ENCODE results near the gene COG5. TPM values are rescaled to one million over a fixed set of nuclear protein-coding genes. Genes with fewer than 3 reads are reported as not detected.

COG5 gene
- total and polyA plus RNA-seq, 2 of the 8 experiments (the other 6 are each of a cell fraction or from before 2014, with no cell fraction given): 10.5 to 28.1 TPM

DNA sequence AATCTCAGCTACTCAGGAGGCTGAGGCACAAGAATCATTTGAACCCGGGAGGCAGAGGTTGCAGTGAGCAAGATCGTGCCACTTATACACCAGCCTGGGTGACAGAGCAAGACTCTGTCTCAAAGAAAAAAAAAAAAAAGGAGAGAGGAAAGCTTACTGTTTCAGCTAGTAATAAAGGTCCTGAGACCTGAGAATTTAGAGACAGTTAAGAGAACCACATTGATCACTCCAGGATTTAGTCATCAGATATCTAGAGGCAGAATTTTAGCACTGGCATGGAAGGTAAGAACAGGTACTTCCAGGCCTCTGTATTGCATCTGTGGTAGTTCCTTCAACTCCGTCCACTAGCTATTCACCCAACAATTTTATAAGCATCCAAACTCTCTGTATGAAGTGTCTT is 7.8 kb downstream of the COG5 start:
- no peaks in the 10 kb centered on the region for H3K9me3 ChIP-seq (ENCODE audit: insufficient read depth in 2 of 2, low read depth in 1 of 2, low read length in 1 of 2)
- CTCF ChIA-PET (ENCODE audit: partially characterized antibody): interaction anchor here (0.8 kb wide), 1 partner anchor 24 kb away, joined by 4 read pairs; no protein-coding TSS in a partner anchor
- no peak overlapping the region for H3K4me2 ChIP-seq (ENCODE audit: insufficient read depth in 1 of 2, low read depth in 2 of 2, low read length in 2 of 2)
- no peak overlapping the region for H3K23ac ChIP-seq (ENCODE audit: insufficient read length)
- H4K91ac ChIP-seq (replicated peaks; ENCODE audit: insufficient read length, low read length): no peak overlapping the region
- H2BK5ac ChIP-seq (ENCODE audit: low read depth, low read length): no peak overlapping the region
- H4K5ac ChIP-seq (ENCODE audit: insufficient read length, low read depth, low read length): no peak overlapping the region
- POLR2A ChIA-PET (ENCODE audit: partially characterized antibody): interaction anchor here (0.6 to 1.3 kb wide), 3 partner anchors 8 to 187 kb away, joined by 3 to 4 read pairs (median 3); partner anchors contain the start of genes COG5 and DUS4L
- no peak overlapping the region for H3K4ac ChIP-seq (replicated peaks; ENCODE audit: insufficient read length, low read depth, low read length)
- no peak overlapping the region for H3K4me3 ChIP-seq (ENCODE audit: extremely low read depth in 1 of 4, insufficient read depth in 2 of 4, low read depth in 3 of 4, low read length in 4 of 4)
- 0 out of 2 replicates have a peak, but pooled peaks cover 3% of the 10 kb centered on the region for H3K79me1 ChIP-seq (ENCODE audit: low read depth, low read length)
- H3K23me2 ChIP-seq (ENCODE audit: low read depth, low read length): no peaks in the 10 kb centered on the region
- no peaks in the 10 kb centered on the region for H3K4me1 ChIP-seq (replicated peaks in 1 of 4; ENCODE audit: control insufficient read depth in 3 of 4, insufficient read depth in 4 of 4, low read length in 3 of 4)
- H4K8ac ChIP-seq (ENCODE audit: extremely low read depth, insufficient read depth, low read length): no peak overlapping the region
- no peak overlapping the region for H2BK20ac ChIP-seq (ENCODE audit: low read length)
- H2BK120ac ChIP-seq (replicated peaks; ENCODE audit: low read depth, low read length): no peak overlapping the region
- no peak for DNase-seq (ENCODE audit: low read depth in 1 of 2, low spot score in 2 of 2)
- no peak overlapping the region for H2AK5ac ChIP-seq (ENCODE audit: low read depth, low read length)
- H3K14ac ChIP-seq (ENCODE audit: insufficient read length): no peak overlapping the region
- no peaks in the 10 kb centered on the region for H3K27me3 ChIP-seq (replicated peaks in 1 of 4; ENCODE audit: control insufficient read depth in 3 of 4, extremely low read depth in 1 of 4, insufficient read depth in 3 of 4, low read length in 3 of 4)
- no peak overlapping the region for H3K56ac ChIP-seq (replicated peaks; ENCODE audit: insufficient read length, low read depth, low read length)
- H3K79me2 ChIP-seq (ENCODE audit: control insufficient read depth in 1 of 2, insufficient read depth in 2 of 2, low read length in 2 of 2): peaks cover 0 to 32% of the 10 kb centered on the region in 2 experiments; a peak in 2 of 4 replicates
- no peak overlapping the region for H2BK15ac ChIP-seq (ENCODE audit: low read length)
- H3K9ac ChIP-seq (replicated peaks in 1 of 4; ENCODE audit: extremely low read depth in 1 of 4, low read depth in 3 of 4, low read length in 3 of 4): no peak overlapping the region
- H3K18ac ChIP-seq (ENCODE audit: extremely low read depth, low read length): no peak overlapping the region
- peaks cover 0 to 27% (median 3%) of the 10 kb centered on the region in 4 experiments; a peak in 4 of 8 replicates for H3K36me3 ChIP-seq (ENCODE audit: control insufficient read depth in 2 of 4, insufficient read depth in 4 of 4, low read length in 3 of 4)
- WGBS, 2 experiments (ENCODE audit: extremely low coverage in 1 of 2, insufficient coverage in 1 of 2, insufficient read length in 1 of 2, insufficient replicate concordance in 2 of 2, low coverage in 1 of 2, low lambda C conversion rate in 2 of 2, missing lambda C conversion rate in 1 of 2): 95% methylated on average over 3 of the region's 3 CpGs; no CpG with 5 or more reads in 1 of the 2 experiments
- no peak overlapping the region for H2AFZ ChIP-seq (ENCODE audit: low read length)
- no peak overlapping the region for H3K27ac ChIP-seq (ENCODE audit: low read depth, low read length)
- H4K20me1 ChIP-seq (replicated peaks in 1 of 2; ENCODE audit: control insufficient read depth in 1 of 2, insufficient read depth in 2 of 2, low read length in 2 of 2): peaks cover 0 to 3% of the 10 kb centered on the region in 2 experiments
- FAIRE-seq: no peak
- H2BK12ac ChIP-seq (ENCODE audit: low read depth, low read length): no peak overlapping the region
- TF ChIP-seq SP4 (IDR thresholded peaks at IDR 0.05; ENCODE audit: low read length): no peak
- no peak for TF ChIP-seq ATF3 (IDR thresholded peaks at IDR 0.05; ENCODE audit: insufficient read depth, low read depth, low read length)
- TF ChIP-seq SUZ12 (IDR thresholded peaks at IDR 0.05; ENCODE audit: low read length): no peak
- no peak for TF ChIP-seq RXRA (IDR thresholded peaks at IDR 0.05; ENCODE audit: insufficient read depth, low read depth, low read length)
- no peak for TF ChIP-seq RNF2 (IDR thresholded peaks at IDR 0.05; ENCODE audit: borderline replicate concordance, low read depth, low read length, missing control alignments, poor library complexity, severe bottlenecking)
- no peak for TF ChIP-seq KDM1A (IDR thresholded peaks at IDR 0.05; ENCODE audit: borderline replicate concordance, low read length)
- no peak for TF ChIP-seq SP1 (IDR thresholded peaks at IDR 0.05; ENCODE audit: low read depth, low read length)
- TF ChIP-seq POLR2AphosphoS5 (IDR thresholded peaks at IDR 0.05; ENCODE audit: low read depth, low read length): no peak
- TF ChIP-seq, protein P1, sequence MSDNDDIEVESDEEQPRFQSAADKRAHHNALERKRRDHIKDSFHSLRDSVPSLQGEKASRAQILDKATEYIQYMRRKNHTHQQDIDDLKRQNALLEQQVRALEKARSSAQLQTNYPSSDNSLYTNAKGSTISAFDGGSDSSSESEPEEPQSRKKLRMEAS (IDR thresholded peaks at IDR 0.05): no peak
- TF ChIP-seq TAF1 (IDR thresholded peaks at IDR 0.05; ENCODE audit: low read depth, low read length): no peak
- TF ChIP-seq CHD2 (IDR thresholded peaks at IDR 0.05; ENCODE audit: low read length): no peak
- TF ChIP-seq FOSL1 (IDR thresholded peaks at IDR 0.05; ENCODE audit: insufficient read depth, low read depth, low read length): no peak
- TF ChIP-seq HDAC2 (IDR thresholded peaks at IDR 0.05; ENCODE audit: borderline replicate concordance in 1 of 2, low read depth in 2 of 2, low read length in 2 of 2): no peak
